Measurements from ENCODE around the gene ANKRD22. TPM values are rescaled to one million over a fixed set of nuclear protein-coding genes. Genes with fewer than 3 reads are reported as not detected.

The ANKRD22 gene
- total and polyA plus RNA-seq, 2 donors (not counting 1 experiment from before 2014, with no cell fraction given), result 0.09 TPM; not detected in 1

- H3K36me3 ChIP-seq (replicated peaks in 1 of 2; ENCODE audit: control extremely low read depth in 1 of 2, control insufficient read depth in 1 of 2, extremely low read depth in 1 of 2, insufficient read depth in 2 of 2, low read length in 1 of 2), result no peaks in the 10 kb centered on the region
- DNase-seq, result no peak
- H3K4me1 Mint-ChIP-seq, result no peaks in the 10 kb centered on the region
- H3K27me3 ChIP-seq (replicated peaks in 1 of 4; ENCODE audit: control extremely low read depth in 1 of 4, control insufficient read depth in 3 of 4, insufficient read depth in 4 of 4, low read length in 3 of 4), result no peaks in the 10 kb centered on the region
- no peak overlapping the region for H3K27ac Mint-ChIP-seq
- no peaks in the 10 kb centered on the region for H3K4me1 ChIP-seq (ENCODE audit: control insufficient read depth in 2 of 2, insufficient read depth in 2 of 2, low read length in 2 of 2)
- no peak overlapping the region for H3K4me2 ChIP-seq (replicated peaks; ENCODE audit: low read depth, low read length, poor library complexity, severe bottlenecking)
- no peaks in the 10 kb centered on the region for H4K20me1 ChIP-seq (ENCODE audit: control insufficient read depth, insufficient read depth, low read length, poor library complexity, severe bottlenecking)
- no peaks in the 10 kb centered on the region for H3K27me3 Mint-ChIP-seq
- no peaks in the 10 kb centered on the region for H3K9me3 ChIP-seq (ENCODE audit: control extremely low read depth in 1 of 3, control insufficient read depth in 2 of 3, insufficient read depth in 1 of 3, low read length in 2 of 3)
- no peak for ATAC-seq (ENCODE audit: low read depth)
- H3K4me3 Mint-ChIP-seq, result no peak overlapping the region
- no peak overlapping the region for H3K4me3 ChIP-seq (ENCODE audit: control extremely low read depth in 1 of 5, extremely low read depth in 1 of 5, insufficient read depth in 1 of 5, low read depth in 2 of 5, low read length in 4 of 5)
- no peak overlapping the region for H2AFZ ChIP-seq (ENCODE audit: insufficient read depth, low read depth, low read length, poor library complexity, severe bottlenecking)
- no peak overlapping the region for H3K27ac ChIP-seq (ENCODE audit: low read length in 2 of 2)
- H3K9me3 Mint-ChIP-seq (ENCODE audit: insufficient read depth), result no peaks in the 10 kb centered on the region
- TF ChIP-seq, protein P1, sequence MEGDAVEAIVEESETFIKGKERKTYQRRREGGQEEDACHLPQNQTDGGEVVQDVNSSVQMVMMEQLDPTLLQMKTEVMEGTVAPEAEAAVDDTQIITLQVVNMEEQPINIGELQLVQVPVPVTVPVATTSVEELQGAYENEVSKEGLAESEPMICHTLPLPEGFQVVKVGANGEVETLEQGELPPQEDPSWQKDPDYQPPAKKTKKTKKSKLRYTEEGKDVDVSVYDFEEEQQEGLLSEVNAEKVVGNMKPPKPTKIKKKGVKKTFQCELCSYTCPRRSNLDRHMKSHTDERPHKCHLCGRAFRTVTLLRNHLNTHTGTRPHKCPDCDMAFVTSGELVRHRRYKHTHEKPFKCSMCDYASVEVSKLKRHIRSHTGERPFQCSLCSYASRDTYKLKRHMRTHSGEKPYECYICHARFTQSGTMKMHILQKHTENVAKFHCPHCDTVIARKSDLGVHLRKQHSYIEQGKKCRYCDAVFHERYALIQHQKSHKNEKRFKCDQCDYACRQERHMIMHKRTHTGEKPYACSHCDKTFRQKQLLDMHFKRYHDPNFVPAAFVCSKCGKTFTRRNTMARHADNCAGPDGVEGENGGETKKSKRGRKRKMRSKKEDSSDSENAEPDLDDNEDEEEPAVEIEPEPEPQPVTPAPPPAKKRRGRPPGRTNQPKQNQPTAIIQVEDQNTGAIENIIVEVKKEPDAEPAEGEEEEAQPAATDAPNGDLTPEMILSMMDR (IDR thresholded peaks at IDR 0.05), result no peak
- no peak for TF ChIP-seq EZH2 (IDR thresholded peaks at IDR 0.05; ENCODE audit: borderline replicate concordance, insufficient read depth, low read depth, low read length, poor library complexity, severe bottlenecking)
- CTCF ChIA-PET, result interaction anchor here (1.0 to 5.9 kb wide), 3 partner anchors 22 to 76 kb away, joined by 3 to 49 read pairs (median 5); no protein-coding TSS in a partner anchor
- intact Hi-C loops (cut with micrococcal nuclease), result no loop called here
- POLR2A ChIA-PET, result no interaction called here
- no peaks in the 10 kb centered on the region for H3K79me2 ChIP-seq (ENCODE audit: control insufficient read depth, insufficient read depth, low read length)
- no peak overlapping the region for H3K9ac ChIP-seq (ENCODE audit: low read length)
These were observed 6.2 kb upstream of the ANKRD22 start for GRCh38 chr10:88857831-88858230.

- intact Hi-C loops (cut with micrococcal nuclease), result no loop called here
- DNase-seq, result no peak
- H3K27ac Mint-ChIP-seq, result no peak overlapping the region
- Histone ChIP-seq H3K9ac (ENCODE audit: low read length) (no peak overlapping the region), H3K4me3 (ENCODE audit: control extremely low read depth in 1 of 5, extremely low read depth in 1 of 5, insufficient read depth in 1 of 5, low read depth in 2 of 5, low read length in 4 of 5) (no peak overlapping the region), H3K9me3 (ENCODE audit: control extremely low read depth in 1 of 3, control insufficient read depth in 2 of 3, insufficient read depth in 1 of 3, low read length in 2 of 3) (no peaks in the 10 kb centered on the region), H3K36me3 (replicated peaks in 1 of 2; ENCODE audit: control extremely low read depth in 1 of 2, control insufficient read depth in 1 of 2, extremely low read depth in 1 of 2, insufficient read depth in 2 of 2, low read length in 1 of 2) (no peaks in the 10 kb centered on the region), H3K27ac (ENCODE audit: low read length in 2 of 2) (no peak overlapping the region), H2AFZ (ENCODE audit: insufficient read depth, low read depth, low read length, poor library complexity, severe bottlenecking) (no peak overlapping the region), H4K20me1 (ENCODE audit: control insufficient read depth, insufficient read depth, low read length, poor library complexity, severe bottlenecking) (no peaks in the 10 kb centered on the region), H3K79me2 (ENCODE audit: control insufficient read depth, insufficient read depth, low read length) (no peaks in the 10 kb centered on the region), H3K4me1 (ENCODE audit: control insufficient read depth in 2 of 2, insufficient read depth in 2 of 2, low read length in 2 of 2) (no peaks in the 10 kb centered on the region), H3K27me3 (replicated peaks in 1 of 4; ENCODE audit: control extremely low read depth in 1 of 4, control insufficient read depth in 3 of 4, insufficient read depth in 4 of 4, low read length in 3 of 4) (no peaks in the 10 kb centered on the region), H3K4me2 (replicated peaks; ENCODE audit: low read depth, low read length, poor library complexity, severe bottlenecking) (no peak overlapping the region)
- TF ChIP-seq EZH2 (IDR thresholded peaks at IDR 0.05; ENCODE audit: borderline replicate concordance, insufficient read depth, low read depth, low read length, poor library complexity, severe bottlenecking), result no peak
- TF ChIP-seq, protein P1 (IDR thresholded peaks at IDR 0.05), result no peak
- ATAC-seq (ENCODE audit: low read depth), result no peak
- CTCF ChIA-PET, result interaction anchor here (5.9 kb wide), 1 partner anchor 19 kb away, joined by 49 read pairs; no protein-coding TSS in a partner anchor
- WGBS (ENCODE audit: insufficient coverage), result 92% methylated on average over 3 of the region's 3 CpGs
- no peaks in the 10 kb centered on the region for H3K9me3 Mint-ChIP-seq (ENCODE audit: insufficient read depth)
- H3K4me3 Mint-ChIP-seq, result no peak overlapping the region
- no peaks in the 10 kb centered on the region for H3K27me3 Mint-ChIP-seq
- POLR2A ChIA-PET, result no interaction called here
- no peaks in the 10 kb centered on the region for H3K4me1 Mint-ChIP-seq
These were observed 3.0 kb upstream of the ANKRD22 start for GRCh38 chr10:88854684-88855083.
